Measurements from ENCODE around the gene MYEOV.

DNA sequence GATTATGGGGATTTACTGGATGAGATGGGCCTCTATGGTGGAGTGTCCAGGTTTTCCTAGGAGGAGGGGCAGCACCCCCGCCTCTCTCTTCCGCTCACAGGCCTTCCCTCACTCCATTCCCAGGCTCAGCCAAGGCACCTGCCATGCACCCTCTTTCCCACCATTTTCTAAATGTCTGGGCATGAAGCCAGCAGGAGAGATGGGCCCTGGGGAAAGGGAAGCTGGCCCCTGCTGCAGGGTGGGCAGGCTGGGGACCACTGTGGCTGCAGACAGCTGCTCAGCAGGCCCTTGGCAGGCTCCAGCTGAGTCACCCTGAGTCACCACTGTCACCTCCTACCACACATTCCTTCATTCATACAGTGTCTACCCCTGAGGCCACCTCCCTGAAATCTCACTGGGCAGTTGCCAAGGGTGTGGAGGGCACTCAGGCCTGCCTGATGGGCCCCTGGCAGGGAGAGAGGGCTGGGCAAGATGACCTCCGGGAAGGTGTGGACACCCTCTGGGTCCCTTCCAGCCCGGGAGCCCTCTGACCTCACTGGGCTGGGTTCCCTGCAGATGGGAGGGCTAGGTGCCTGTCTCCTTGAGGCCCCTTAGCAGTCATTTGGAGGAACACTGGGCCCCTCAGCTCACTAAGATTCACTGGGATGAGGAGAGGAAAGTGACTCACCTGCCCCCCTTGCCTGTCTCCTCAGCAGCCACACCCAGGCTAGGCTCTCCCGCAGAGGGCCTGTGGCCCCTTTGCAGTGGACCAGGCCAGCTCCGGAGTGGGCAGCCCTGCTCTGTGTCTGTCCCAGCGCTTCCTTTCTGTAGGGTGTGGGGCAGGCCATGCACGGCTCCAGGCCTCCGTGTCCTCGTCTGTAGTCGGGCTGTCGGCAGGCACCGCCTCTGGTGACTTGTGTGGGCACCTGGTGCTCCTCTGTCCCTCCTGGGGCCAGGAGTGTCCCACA lies 7.8 kb downstream of the MYEOV start:
- TF ChIP-seq, protein P1, sequence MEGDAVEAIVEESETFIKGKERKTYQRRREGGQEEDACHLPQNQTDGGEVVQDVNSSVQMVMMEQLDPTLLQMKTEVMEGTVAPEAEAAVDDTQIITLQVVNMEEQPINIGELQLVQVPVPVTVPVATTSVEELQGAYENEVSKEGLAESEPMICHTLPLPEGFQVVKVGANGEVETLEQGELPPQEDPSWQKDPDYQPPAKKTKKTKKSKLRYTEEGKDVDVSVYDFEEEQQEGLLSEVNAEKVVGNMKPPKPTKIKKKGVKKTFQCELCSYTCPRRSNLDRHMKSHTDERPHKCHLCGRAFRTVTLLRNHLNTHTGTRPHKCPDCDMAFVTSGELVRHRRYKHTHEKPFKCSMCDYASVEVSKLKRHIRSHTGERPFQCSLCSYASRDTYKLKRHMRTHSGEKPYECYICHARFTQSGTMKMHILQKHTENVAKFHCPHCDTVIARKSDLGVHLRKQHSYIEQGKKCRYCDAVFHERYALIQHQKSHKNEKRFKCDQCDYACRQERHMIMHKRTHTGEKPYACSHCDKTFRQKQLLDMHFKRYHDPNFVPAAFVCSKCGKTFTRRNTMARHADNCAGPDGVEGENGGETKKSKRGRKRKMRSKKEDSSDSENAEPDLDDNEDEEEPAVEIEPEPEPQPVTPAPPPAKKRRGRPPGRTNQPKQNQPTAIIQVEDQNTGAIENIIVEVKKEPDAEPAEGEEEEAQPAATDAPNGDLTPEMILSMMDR (optimal IDR thresholded peaks at IDR 0.05 in 1 of 3, IDR thresholded peaks at IDR 0.05 in 1 of 3, conservative IDR thresholded peaks at IDR 0.05 in 1 of 3; ENCODE audit: extremely low read depth in 1 of 3, insufficient read depth in 2 of 3, low read length in 3 of 3) = no peak
- TF ChIP-seq EZH2 (IDR thresholded peaks at IDR 0.05; ENCODE audit: low read length) = no peak

All from keratinocyte (primary cell).